ENCODE data around the gene CACNA1S. TPM values are rescaled to one million over a fixed set of nuclear protein-coding genes. Genes with fewer than 3 reads are reported as not detected.

Gene CACNA1S
- total RNA-seq, 1 donor from 2014 or later: 0.06 TPM

DNA sequence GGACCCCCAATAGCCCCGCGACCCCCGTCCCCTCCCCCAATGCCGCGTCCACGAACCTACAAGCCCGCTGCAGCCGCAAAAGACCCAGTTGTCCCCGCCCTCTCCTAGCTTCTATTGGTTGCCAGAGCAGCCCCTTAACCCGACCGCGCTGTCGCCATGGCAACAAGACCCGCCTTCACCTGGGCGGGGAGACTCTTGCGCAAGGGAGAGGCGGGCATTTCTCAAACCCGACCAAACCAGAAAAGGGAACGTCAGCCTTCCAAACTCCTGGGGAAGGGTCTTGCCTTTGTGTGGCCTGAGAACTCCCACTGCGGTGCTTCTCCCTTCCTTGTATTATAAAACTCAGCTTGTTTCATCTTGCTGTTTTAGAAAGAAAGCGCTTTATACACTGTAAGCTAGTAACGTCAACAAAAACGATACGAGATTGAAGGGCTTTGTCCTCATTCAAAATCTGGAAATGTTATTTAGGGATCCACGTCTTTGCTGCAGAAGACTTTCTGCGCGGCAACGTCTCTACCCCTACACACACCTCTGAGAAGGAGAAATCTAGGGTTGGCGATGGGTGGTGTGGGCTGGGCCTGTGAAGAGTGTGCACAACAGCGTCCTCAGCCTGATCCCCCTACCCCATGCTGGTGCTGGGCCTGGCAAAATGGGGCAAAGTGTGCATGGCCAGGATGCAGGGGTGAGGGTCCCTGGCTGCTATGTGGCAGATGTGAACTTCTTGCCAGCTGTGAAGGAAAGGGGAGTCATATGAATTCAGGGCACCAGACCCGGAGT is 42.4 kb upstream of the CACNA1S start, which contains the start of gene TMEM9:
Gene TMEM9 (minus strand): TSS at position 86 of the 777 bp plus-strand sequence. CDS start 551 bp downstream, outside the sequence.
- Histone ChIP-seq H3K36me3 (peaks cover 22% of the 10 kb centered on the region), H3K9me3 (no peaks in the 10 kb centered on the region), H3K27me3 (ENCODE audit: low read depth) (no peaks in the 10 kb centered on the region), H3K27ac (peak within 1 kb of the TSS; percentile 78), H3K4me1 (peaks cover 19% of the 10 kb centered on the region), H3K4me3 (peak within 1 kb of the TSS; percentile 85)
- TF ChIP-seq CTCF (IDR thresholded peaks at IDR 0.05): no peak
- ATAC-seq: peak; percentile 95 to 98
- intact Hi-C loops (cut with DNase I): no loop called here
- peak; percentile 95 for DNase-seq

DNA sequence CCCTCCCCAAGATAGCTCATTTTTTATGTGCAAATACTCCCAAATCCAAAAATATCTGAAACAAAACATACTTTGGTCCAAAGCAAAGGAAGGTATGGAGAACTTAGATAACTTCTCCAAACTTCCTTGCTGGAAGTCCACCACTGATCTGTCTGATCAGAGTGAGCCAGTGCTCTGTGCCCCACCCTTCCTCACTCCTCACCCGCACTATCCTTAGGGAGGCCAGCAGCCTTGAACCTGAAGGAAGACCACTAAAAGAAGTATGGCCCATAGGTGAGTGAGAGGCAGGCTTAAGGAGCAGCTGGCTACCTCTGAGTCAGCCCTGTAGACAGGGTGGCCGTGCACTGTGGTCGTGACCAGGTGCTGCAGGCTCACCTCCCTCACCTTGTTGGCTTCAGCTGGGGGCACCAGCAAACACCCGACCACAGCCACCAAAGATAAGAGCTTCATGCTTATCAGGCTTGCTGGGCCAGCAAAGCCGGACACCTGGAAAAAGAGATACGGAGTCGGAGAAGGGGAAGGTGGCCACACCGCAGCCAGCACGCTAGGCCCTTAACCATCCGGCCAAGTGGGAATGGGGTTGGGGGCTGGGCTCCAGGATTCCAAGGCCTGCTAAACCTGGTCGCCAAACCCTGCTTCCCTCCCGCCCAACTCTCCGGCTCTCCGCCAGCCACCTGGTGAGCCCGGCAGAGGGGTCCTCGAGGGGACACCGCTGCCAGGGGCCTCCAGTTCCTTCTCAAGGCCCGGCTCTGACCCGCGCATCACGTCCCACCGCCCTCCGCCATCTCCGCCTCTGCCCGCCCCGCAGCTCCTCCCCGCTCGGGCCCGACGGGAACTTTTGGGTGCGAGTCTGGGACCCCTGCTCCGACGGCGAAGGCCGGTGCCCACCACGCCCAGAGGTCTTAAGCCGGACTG is 41.5 kb upstream of the CACNA1S start:
- Histone ChIP-seq H3K36me3 (peaks cover 30% of the 10 kb centered on the region), H3K27me3 (ENCODE audit: low read depth) (no peaks in the 10 kb centered on the region), H3K4me1 (peaks cover 19% of the 10 kb centered on the region), H3K27ac (peak overlapping the region; percentile 78), H3K4me3 (peak overlapping the region; percentile 85), H3K9me3 (no peaks in the 10 kb centered on the region)
- no peak for DNase-seq
- TF ChIP-seq CTCF (IDR thresholded peaks at IDR 0.05): no peak
- intact Hi-C loops (cut with DNase I): no loop called here
- ATAC-seq: peak; percentile 81 to 89

DNA sequence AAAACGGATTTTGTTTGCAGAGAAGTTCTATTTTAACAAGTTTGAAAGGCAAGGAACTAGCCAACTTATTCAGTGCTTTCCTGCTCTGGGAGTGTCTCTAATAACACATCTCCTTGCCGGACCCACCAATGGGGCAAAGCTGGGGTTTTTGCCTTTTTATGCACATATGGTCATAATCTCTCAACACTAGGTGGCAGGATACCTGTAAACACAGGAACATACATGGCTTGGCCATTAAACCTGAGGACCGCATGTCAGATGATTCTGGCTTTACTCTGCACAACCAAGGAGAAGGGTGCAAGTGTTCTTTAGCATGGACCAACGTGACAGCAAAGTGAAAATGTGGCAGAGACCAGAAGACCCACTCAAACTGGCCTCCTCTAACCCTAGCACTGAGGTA is 37.2 kb upstream of the CACNA1S start:
- intact Hi-C loops (cut with DNase I): no loop called here
- DNase-seq: no peak
- no peak for ATAC-seq

DNA sequence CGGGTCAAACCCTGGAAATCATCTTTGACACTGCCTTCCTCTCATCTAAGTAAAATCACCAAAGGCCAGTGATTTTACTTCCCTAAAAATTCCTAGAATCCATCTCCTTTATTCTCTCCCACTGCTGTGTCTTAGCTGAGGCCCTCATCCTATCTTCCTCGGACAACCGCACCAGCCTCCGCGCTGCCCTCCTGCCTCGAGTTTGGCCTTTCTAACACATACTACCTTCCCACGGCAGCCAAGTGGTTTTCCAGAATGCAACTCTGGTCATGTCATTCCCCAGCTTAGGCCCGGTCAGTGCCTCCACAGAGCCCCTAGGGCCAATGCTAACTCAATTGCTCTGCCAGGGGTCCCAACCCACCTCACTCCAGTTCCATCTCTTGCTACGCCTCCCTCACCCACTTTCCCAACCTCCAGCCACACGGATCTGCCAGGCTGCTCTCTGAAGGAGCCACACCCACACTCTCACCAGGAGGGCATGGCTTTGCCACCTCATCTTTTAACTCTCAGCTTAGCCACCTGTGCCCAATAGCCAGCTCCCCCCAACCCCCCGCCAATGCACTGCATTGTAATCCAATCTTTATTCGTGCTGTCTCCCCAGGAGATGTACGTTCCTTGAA is 35.3 kb upstream of the CACNA1S start:
- ATAC-seq (no peak), DNase-seq (no peak)
- TF ChIP-seq CTCF (IDR thresholded peaks at IDR 0.05): no peak
- Histone ChIP-seq H3K9me3 (no peaks in the 10 kb centered on the region), H3K36me3 (peaks cover 87% of the 10 kb centered on the region), H3K4me3 (no peak overlapping the region), H3K27ac (no peak overlapping the region), H3K4me1 (peaks cover under 1% of the 10 kb centered on the region), H3K27me3 (ENCODE audit: low read depth) (no peaks in the 10 kb centered on the region)
- intact Hi-C loops (cut with DNase I): no loop called here

More for the DNA sequence above, 37.2 kb upstream of the CACNA1S start:
- Histone ChIP-seq H3K4me3 (no peak overlapping the region), H3K27me3 (ENCODE audit: low read depth) (no peaks in the 10 kb centered on the region), H3K4me1 (peaks cover 14% of the 10 kb centered on the region), H3K36me3 (peaks cover 68% of the 10 kb centered on the region), H3K27ac (no peak overlapping the region), H3K9me3 (no peaks in the 10 kb centered on the region)
- TF ChIP-seq CTCF (IDR thresholded peaks at IDR 0.05): peak; percentile 35
